Erythroblast (primary cell): ENCODE results near the gene TGDS.

ENCODE experiments used
- GATA1 ChIP-seq: IDR thresholded peaks from 2 replicates; pipeline ENCODE4 v1.6.1; 2011; ENCODE audit warnings: low read depth, mild to moderate bottlenecking, control low read depth, low read length, moderate library complexity
- POLR2A ChIP-seq: IDR thresholded peaks from 2 replicates; pipeline ENCODE4 v1.6.1; 2011; ENCODE audit warnings: mild to moderate bottlenecking, low read length

GRCh38 chr13:94595001-94595949, 677 bp downstream of the TGDS start:
- no peak for TF ChIP-seq POLR2A
- no peak for TF ChIP-seq GATA1
